K562 (cell line): ENCODE results near the gene PPFIBP2. TPM values are rescaled to one million over a fixed set of nuclear protein-coding genes. Genes with fewer than 3 reads are reported as not detected.

Experiments used
- ATF7 ChIP-seq: fragments of 450-650 bp; IDR thresholded peaks from 2 replicates; pipeline ENCODE4 v1.7.1; 2014; ENCODE audit warnings: mild to moderate bottlenecking, moderate library complexity
- C11orf30 ChIP-seq: fragments of 450-650 bp; IDR thresholded peaks from 2 replicates; pipeline ENCODE4 v1.6.1; 2016; ENCODE audit warnings: low read depth, mild to moderate bottlenecking
- CTCF ChIP-seq, 3 experiments: IDR thresholded peaks in 2 of 3; conservative IDR thresholded peaks in 1 of 3; 2 replicates each; pipeline ENCODE4 v1.5.1; 2011 to 2012; ENCODE audit warnings: low read length in 3 of 3, mild to moderate bottlenecking in 3 of 3, control low read depth in 2 of 3, improper control_type of control experiment in 1 of 3, inconsistent platforms in 1 of 3, low read depth in 1 of 3, mixed read lengths in 1 of 3, moderate library complexity in 1 of 3; ENCODE audit not compliant: insufficient read depth in 2 of 3
- GABPA ChIP-seq: fragments of 200-800 bp; sonication (Bioruptor generic); conservative IDR thresholded peaks from 2 replicates; pipeline ENCODE4 v1.6.1; 2016; ENCODE audit warnings: low read depth, missing genetic modification characterization, missing compliant biosample characterization
- HINFP ChIP-seq: fragments of 450-650 bp; conservative IDR thresholded peaks from 2 replicates; pipeline ENCODE4 v1.6.1; 2016; ENCODE audit warnings: missing genetic modification characterization, low read depth, mild to moderate bottlenecking, control low read depth, missing compliant biosample characterization
- JUN ChIP-seq, 2 experiments: sonication (generic) in 1 of 2; formaldehyde crosslinking in 1 of 2; IDR thresholded peaks; 2 replicates each; pipeline versions ENCODE4 v1.6.1 to v1.8.0; 2012 to 2022; ENCODE audit warnings: borderline replicate concordance in 2 of 2, mild to moderate bottlenecking in 2 of 2, improper control_type of control experiment in 1 of 2, low read depth in 1 of 2, low read length in 1 of 2, missing genetic modification reagents in 1 of 2
- JUND ChIP-seq, 2 experiments: IDR thresholded peaks; 2 replicates in 1 of 2; 3 replicates in 1 of 2; pipeline ENCODE4 v1.6.1; 2011; ENCODE audit warnings: borderline replicate concordance in 2 of 2, low read depth in 2 of 2, low read length in 2 of 2, improper control_type of control experiment in 1 of 2, missing biosample characterization in 1 of 2, missing genetic modification characterization in 1 of 2, missing genetic modification reagents in 1 of 2
- MXI1 ChIP-seq: IDR thresholded peaks from 2 replicates; pipeline ENCODE4 v1.6.1; 2011; ENCODE audit warnings: low read depth, mild to moderate bottlenecking, improper control_type of control experiment, low read length
- MYC ChIP-seq, 2 experiments: fragments of 250-450 bp in 1 of 2; sonication (Bioruptor Pico) in 1 of 2; IDR thresholded peaks; 2 replicates each; pipeline versions ENCODE4 v1.5.1 to v1.6.1; 2012 to 2021; ENCODE audit warnings: low read depth in 2 of 2, borderline replicate concordance in 1 of 2, improper control_type of control experiment in 1 of 2, low read length in 1 of 2, mild to moderate bottlenecking in 1 of 2, moderate library complexity in 1 of 2
- SOX6 ChIP-seq: fragments of 450-650 bp; IDR thresholded peaks from 2 replicates; pipeline ENCODE4 v1.6.1; 2014; ENCODE audit warnings: mild to moderate bottlenecking
- polyA plus RNA-seq, 8 experiments: library from polyadenylated mRNA; depleted of rRNA in 4 of 8; stranded (reverse) in 5 of 8; unstranded in 3 of 8; fragments of >200 nt; fragmentation: Nextera tagmentation in 2 of 8; fragmentation: Illumina TruSeq in 1 of 8; extraction: Ambion mirVana in 2 of 8; extraction: Trizol in 1 of 8; gene quantifications; 2 replicates each; pipeline versions ENCODE4 v1.2.1 to v1.2.3, GENCODE V29; 2011 to 2014; ENCODE audit warnings: inconsistent platforms in 1 of 8, missing spikeins in 1 of 8
- total RNA-seq, 7 experiments: library from RNA; depleted of rRNA in 6 of 7; stranded (reverse); fragments of >200 nt in 6 of 7; fragmentation: Illumina TruSeq in 2 of 7; extraction: Trizol in 2 of 7; gene quantifications; 2 replicates each; pipeline versions ENCODE4 v1.2.1 to v1.2.3, GENCODE V29; 2011 to 2021; ENCODE audit warnings: low replicate concordance in 1 of 7
- TF ChIP-seq, protein P1 (sequence below), 2 experiments: fragments of 450-650 bp; IDR thresholded peaks; 2 replicates each; pipeline ENCODE4 v1.6.1; 2016; ENCODE audit warnings: mild to moderate bottlenecking in 2 of 2, borderline replicate concordance in 1 of 2, low read depth in 1 of 2, moderate library complexity in 1 of 2
- TF ChIP-seq, protein P2 (sequence below): fragments of 450-650 bp; formaldehyde crosslinking; IDR thresholded peaks from 2 replicates; pipeline ENCODE4 v1.4.0; 2020; ENCODE audit warnings: mild to moderate bottlenecking, moderate library complexity

Gene PPFIBP2
- total and polyA plus RNA-seq, 9 of the 15 experiments (the other 6 are each of a cell fraction or from before 2014, with no cell fraction given) = 0.18 to 3.4 (median 1.2) TPM

DNA sequence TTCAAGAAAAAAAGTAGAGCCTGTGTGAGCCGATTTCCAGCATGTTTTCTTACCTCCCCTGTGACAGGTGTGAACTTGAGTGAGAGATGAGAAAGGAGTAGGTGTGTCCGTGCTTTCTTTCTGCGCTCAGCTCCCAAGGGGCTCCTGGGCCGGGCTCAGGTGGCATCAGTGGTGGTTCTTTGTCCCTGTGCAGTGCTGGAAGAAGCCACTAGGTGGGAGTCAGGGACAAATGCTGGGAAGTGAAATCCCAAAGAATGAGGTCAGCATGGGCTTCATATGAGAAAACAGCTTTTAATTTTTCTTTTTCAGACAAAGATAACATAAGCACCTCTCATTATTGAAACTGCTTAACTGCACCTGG is 57.8 kb downstream of the PPFIBP2 start (continued):
- TF ChIP-seq HINFP (tag) (no peak), MXI1 (no peak), C11orf30 (no peak), MYC (IDR thresholded peaks at IDR 0.05; ENCODE audit: low read depth, low read length) (no peak), MYC (CRISPR knock-in tag; IDR thresholded peaks at IDR 0.05; ENCODE audit: borderline replicate concordance, low read depth) (no peak), SOX6 (no peak), JUN (IDR thresholded peaks at IDR 0.05; ENCODE audit: borderline replicate concordance, low read depth, low read length) (0 out of 2 replicates have a peak, but pooled peaks have one; percentile 44), JUN (CRISPR knock-in tag; IDR thresholded peaks at IDR 0.05; ENCODE audit: borderline replicate concordance) (no peak), ATF7 (peak; percentile 71; the same call in 1 of the 2 replicates), CTCF (IDR thresholded peaks at IDR 0.05 in 2 of 3, conservative IDR thresholded peaks at IDR 0.05 in 1 of 3; ENCODE audit: insufficient read depth in 2 of 3, low read depth in 1 of 3, low read length in 3 of 3) (peak; percentile 75 to 90 (median 81)), GABPA (tag) (no peak), JUND (IDR thresholded peaks at IDR 0.05; ENCODE audit: borderline replicate concordance, low read depth, low read length) (peak; percentile 85), JUND (tag; IDR thresholded peaks at IDR 0.05; ENCODE audit: borderline replicate concordance, low read depth, low read length) (peak; percentile 83)
- TF ChIP-seq, protein P1, sequence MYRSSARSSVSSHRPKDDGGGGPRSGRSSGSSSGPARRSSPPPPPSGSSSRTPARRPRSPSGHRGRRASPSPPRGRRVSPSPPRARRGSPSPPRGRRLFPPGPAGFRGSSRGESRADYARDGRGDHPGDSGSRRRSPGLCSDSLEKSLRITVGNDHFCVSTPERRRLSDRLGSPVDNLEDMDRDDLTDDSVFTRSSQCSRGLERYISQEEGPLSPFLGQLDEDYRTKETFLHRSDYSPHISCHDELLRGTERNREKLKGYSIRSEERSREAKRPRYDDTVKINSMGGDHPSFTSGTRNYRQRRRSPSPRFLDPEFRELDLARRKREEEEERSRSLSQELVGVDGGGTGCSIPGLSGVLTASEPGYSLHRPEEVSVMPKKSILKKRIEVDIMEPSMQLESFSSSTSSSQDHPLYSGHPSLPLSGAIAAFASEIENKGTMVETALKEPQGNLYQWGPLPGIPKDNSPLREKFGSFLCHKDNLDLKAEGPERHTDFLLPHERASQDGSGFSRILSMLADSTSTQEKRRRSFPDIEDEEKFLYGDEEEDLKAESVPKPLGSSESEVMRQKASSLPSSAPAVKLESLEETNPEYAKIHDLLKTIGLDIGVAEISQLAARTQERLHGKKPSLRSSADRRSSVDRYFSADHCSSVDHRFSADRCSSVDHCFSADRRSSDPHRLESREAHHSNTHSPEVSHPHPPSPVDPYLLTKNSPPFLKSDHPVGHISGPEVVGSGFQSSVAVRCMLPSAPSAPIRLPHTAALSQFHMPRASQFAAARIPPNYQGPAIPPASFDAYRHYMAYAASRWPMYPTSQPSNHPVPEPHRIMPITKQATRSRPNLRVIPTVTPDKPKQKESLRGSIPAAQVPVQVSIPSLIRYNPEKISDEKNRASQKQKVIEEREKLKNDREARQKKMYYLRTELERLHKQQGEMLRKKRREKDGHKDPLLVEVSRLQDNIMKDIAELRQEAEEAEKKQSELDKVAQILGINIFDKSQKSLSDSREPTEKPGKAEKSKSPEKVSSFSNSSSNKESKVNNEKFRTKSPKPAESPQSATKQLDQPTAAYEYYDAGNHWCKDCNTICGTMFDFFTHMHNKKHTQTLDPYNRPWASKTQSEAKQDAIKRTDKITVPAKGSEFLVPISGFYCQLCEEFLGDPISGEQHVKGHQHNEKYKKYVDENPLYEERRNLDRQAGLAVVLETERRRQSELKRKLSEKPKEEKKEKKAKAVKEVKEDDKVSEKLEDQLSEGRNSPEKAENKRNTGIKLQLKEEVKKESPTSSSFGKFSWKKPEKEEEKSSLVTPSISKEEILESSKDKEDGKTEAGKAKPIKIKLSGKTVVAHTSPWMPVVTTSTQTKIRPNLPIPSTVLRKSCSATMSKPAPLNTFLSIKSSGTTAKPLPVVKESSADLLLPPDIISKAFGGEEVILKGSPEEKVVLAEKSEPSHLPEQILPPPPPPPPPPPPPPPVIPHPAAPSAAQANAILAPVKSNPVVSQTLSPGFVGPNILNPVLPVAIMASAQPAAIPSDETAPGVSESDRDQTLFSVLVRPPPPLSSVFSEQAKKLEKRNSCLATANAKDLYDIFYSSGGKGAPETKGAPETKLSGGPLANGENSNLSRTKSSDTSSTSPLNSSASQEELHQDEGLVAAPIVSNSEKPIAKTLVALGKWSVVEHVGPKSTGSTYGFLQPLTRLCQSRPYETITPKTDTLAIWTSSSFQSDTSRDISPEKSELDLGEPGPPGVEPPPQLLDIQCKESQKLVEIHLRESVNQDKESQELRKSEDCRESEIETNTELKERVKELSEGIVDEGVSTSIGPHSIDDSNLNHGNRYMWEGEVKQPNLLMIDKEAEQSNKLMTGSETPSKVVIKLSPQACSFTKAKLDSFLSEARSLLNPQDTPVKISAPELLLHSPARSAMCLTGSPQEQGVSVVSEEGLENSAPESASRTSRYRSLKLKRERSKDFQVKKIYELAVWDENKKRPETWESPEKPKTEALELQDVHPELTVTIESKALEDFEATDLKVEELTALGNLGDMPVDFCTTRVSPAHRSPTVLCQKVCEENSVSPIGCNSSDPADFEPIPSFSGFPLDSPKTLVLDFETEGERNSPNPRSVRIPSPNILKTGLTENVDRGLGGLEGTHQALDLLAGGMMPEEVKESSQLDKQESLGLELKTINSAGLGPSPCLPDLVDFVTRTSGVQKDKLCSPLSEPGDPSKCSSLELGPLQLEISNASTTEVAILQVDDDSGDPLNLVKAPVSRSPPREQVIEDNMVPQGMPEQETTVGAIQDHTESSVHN (IDR thresholded peaks at IDR 0.05; ENCODE audit: borderline replicate concordance in 1 of 2, low read depth in 1 of 2) = no peak
- TF ChIP-seq, protein P2, sequence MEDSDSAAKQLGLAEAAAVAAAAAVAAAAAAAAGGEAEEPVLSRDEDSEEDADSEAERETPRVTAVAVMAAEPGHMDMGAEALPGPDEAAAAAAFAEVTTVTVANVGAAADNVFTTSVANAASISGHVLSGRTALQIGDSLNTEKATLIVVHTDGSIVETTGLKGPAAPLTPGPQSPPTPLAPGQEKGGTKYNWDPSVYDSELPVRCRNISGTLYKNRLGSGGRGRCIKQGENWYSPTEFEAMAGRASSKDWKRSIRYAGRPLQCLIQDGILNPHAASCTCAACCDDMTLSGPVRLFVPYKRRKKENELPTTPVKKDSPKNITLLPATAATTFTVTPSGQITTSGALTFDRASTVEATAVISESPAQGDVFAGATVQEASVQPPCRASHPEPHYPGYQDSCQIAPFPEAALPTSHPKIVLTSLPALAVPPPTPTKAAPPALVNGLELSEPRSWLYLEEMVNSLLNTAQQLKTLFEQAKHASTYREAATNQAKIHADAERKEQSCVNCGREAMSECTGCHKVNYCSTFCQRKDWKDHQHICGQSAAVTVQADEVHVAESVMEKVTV (CRISPR knock-in tag) = peak; percentile 75
